ENCODE results near the gene PLA2R1.

PLA2R1 gene

DNA sequence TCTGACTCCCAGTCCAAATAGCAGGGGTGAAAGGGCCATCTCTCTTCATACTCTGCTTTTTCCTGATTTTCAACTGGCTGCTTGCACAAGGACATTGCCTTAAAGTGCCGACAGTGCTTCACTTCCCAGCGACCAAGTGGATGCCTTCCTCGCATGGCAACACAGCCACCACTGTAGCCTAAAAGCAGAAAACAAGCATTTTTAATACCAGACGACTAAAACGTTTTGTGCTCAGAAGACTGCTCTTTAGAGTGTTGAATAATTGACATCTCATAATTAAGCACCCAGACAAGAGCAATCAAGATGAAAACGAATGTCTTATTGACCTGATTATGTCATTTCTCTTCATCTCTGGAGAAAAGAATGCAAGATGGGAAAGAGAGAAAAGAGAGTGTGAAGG lies 75.2 kb downstream of the PLA2R1 start:
- peaks cover 5% of the 10 kb centered on the region for H3K36me3 ChIP-seq (replicated peaks)
- TF ChIP-seq CTCF (IDR thresholded peaks at IDR 0.05; ENCODE audit: low read depth, low read length, missing control alignments), result no peak
- no peaks in the 10 kb centered on the region for H3K27me3 ChIP-seq (replicated peaks)
- in situ Hi-C loops (cut with HindIII; ENCODE audit: low pct_ligation_motif_present, low sequenced_read_pairs), result no loop called here
- no peak overlapping the region for H3K4me3 ChIP-seq (ENCODE audit: low read depth, low read length)
- no peak overlapping the region for H3K27ac ChIP-seq
- no peak for DNase-seq

DNA sequence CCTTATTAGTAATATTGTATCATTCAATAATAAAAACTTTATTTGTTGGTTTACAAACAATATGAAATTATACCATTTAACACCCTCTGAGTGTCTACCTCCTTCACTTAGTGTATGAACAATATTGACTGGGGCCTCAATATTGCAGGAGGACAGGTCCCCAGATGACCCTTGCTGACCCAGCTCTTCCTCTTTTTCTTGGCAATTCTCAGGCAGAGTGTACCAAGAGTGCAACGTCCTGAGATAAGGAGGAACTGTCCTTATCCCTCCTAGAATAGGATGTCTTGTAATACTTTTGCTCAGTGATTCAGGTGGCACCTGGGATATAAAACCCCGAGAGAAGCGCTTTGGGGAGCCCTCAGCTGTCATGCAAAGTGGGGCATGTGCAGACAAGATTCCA lies 76.8 kb downstream of the PLA2R1 start:
- in situ Hi-C loops (cut with HindIII; ENCODE audit: low pct_ligation_motif_present, low sequenced_read_pairs), result no loop called here
- Histone ChIP-seq H3K27me3 (replicated peaks) (no peaks in the 10 kb centered on the region), H3K4me3 (ENCODE audit: low read depth, low read length) (no peak overlapping the region), H3K36me3 (replicated peaks) (peaks cover 5% of the 10 kb centered on the region), H3K27ac (no peak overlapping the region)
- TF ChIP-seq CTCF (IDR thresholded peaks at IDR 0.05; ENCODE audit: low read depth, low read length, missing control alignments), result no peak
- no peak for DNase-seq

DNA sequence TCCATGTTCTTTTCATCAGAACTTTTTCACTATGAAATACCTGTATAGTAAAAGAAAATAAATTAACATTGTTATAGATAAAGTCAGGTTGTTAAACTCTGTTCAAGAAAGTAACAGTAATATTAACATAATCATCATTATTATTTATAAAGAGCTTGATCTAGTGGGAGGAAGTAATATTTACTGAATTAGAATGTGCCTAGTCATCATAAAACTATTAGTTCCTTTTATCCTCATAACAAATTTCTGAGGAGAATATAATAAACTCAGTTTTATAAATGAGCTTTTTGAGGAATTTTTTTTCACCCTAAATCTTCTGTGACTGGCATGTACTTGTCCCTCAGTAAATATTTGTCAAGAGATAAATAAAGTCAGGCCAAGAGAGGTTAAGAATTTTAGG lies 78.4 kb downstream of the PLA2R1 start:
- H3K4me3 ChIP-seq (ENCODE audit: low read depth, low read length), result no peak overlapping the region
- no peak for DNase-seq
- no peak overlapping the region for H3K27ac ChIP-seq
- no peak for TF ChIP-seq CTCF (IDR thresholded peaks at IDR 0.05; ENCODE audit: low read depth, low read length, missing control alignments)
- no peaks in the 10 kb centered on the region for H3K27me3 ChIP-seq (replicated peaks)
- H3K36me3 ChIP-seq (replicated peaks), result peaks cover 5% of the 10 kb centered on the region
- in situ Hi-C loops (cut with HindIII; ENCODE audit: low pct_ligation_motif_present, low sequenced_read_pairs), result no loop called here

DNA sequence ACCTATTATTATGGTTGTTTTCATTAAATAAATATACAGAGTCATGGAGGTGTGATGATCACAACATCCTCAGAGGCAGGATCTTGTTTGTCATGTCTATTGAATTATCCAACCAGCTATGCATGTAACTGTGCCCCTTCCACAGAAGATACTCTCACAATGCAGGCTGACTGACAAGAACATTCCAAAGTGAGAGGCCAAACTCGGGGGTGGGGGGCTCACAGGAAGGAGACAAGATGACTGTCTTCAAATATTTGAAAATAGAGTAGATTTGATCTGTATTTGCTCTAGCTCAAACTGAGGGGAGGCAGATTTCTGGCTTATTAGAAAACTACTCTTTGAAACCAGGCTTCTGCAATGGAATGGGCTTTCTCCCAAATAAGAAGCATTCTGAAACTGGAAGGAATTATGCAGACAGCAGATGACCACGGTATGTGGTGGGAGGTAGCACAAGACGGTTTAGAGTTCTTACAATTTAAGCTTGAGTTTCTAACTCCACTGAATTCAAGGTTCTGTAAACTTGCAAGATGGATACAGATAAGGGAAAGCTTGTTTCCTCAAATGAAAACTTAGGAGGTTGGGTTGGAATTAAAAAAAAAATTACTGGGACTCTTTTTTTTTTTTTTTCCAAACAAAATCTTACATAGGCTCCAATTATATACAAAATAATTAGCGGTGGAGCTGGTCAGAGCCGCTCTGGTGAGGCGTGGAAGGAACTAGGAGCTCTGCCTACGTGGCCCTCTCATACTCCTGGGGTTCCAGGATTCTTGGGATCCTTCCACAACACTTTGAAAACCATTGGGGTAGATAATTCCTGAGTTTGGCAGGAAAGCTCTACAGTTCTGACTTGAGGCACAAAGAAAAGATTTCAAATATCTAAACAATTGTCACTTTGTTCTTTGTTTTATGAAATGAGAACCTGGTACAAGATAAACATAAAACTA lies 79.3 kb downstream of the PLA2R1 start:
- peaks cover 5% of the 10 kb centered on the region for H3K36me3 ChIP-seq (replicated peaks)
- in situ Hi-C loops (cut with HindIII; ENCODE audit: low pct_ligation_motif_present, low sequenced_read_pairs), result no loop called here
- H3K27ac ChIP-seq, result no peak overlapping the region
- no peak for TF ChIP-seq CTCF (IDR thresholded peaks at IDR 0.05; ENCODE audit: low read depth, low read length, missing control alignments)
- no peak overlapping the region for H3K4me3 ChIP-seq (ENCODE audit: low read depth, low read length)
- H3K27me3 ChIP-seq (replicated peaks), result no peaks in the 10 kb centered on the region
- no peak for DNase-seq

GRCh38 chr2:159982270-159982669 lies 80.1 kb downstream of the PLA2R1 start:
- no peak overlapping the region for H3K4me3 ChIP-seq (ENCODE audit: low read depth, low read length)
- no peaks in the 10 kb centered on the region for H3K27me3 ChIP-seq (replicated peaks)
- in situ Hi-C loops (cut with HindIII; ENCODE audit: low pct_ligation_motif_present, low sequenced_read_pairs), result no loop called here
- no peak overlapping the region for H3K27ac ChIP-seq
- H3K36me3 ChIP-seq (replicated peaks), result peaks cover 5% of the 10 kb centered on the region
- TF ChIP-seq CTCF (IDR thresholded peaks at IDR 0.05; ENCODE audit: low read depth, low read length, missing control alignments), result no peak
- peak; percentile 72 for DNase-seq

All from brain microvascular endothelial cell (primary cell).